ENCODE results near the gene ZNF490.
"Not testable (repeated sequence)": the region's sequence is repeated elsewhere in the genome, so short reads cannot be mapped to it uniquely, and the experiment has no call there.

DNA sequence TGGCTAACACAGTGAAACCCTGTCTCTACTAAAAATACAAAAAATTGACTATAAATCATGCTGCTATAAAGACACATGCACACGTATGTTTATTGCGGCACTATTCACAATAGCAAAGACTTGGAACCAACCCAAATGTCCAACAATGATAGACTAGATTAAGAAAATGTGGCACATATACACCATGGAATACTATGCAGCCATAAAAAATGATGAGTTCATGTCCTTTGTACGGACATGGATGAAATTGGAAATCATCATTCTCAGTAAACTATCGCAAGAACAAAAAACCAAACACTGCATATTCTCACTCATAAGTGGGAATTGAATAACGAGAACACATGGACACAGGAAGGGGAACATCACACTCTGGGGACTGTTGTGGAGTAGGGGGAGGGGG is 44.2 kb downstream of the ZNF490 start:
- TF ChIP-seq, protein P1, sequence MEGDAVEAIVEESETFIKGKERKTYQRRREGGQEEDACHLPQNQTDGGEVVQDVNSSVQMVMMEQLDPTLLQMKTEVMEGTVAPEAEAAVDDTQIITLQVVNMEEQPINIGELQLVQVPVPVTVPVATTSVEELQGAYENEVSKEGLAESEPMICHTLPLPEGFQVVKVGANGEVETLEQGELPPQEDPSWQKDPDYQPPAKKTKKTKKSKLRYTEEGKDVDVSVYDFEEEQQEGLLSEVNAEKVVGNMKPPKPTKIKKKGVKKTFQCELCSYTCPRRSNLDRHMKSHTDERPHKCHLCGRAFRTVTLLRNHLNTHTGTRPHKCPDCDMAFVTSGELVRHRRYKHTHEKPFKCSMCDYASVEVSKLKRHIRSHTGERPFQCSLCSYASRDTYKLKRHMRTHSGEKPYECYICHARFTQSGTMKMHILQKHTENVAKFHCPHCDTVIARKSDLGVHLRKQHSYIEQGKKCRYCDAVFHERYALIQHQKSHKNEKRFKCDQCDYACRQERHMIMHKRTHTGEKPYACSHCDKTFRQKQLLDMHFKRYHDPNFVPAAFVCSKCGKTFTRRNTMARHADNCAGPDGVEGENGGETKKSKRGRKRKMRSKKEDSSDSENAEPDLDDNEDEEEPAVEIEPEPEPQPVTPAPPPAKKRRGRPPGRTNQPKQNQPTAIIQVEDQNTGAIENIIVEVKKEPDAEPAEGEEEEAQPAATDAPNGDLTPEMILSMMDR (IDR thresholded peaks at IDR 0.05): not testable (repeated sequence)
- not testable (repeated sequence) for TF ChIP-seq POLR2A (IDR thresholded peaks at IDR 0.05)

Data from adrenal gland (tissue), 5 donors.